Activated CD4-positive, alpha-beta T cell treated with anti-CD3 and anti-CD28 coated beads, Interleukin-2, amount 50 U/mL, for 16 hours (primary cell): ENCODE results near the gene MDM2.
A peak's percentile ranks its signal among the peaks of the same experiment; 100 is the strongest.

Experiments used
- DNase-seq: peaks from one replicate; pipeline ENCODE4 v3.0.0-alpha.2; 2020

The MDM2 gene

DNA sequence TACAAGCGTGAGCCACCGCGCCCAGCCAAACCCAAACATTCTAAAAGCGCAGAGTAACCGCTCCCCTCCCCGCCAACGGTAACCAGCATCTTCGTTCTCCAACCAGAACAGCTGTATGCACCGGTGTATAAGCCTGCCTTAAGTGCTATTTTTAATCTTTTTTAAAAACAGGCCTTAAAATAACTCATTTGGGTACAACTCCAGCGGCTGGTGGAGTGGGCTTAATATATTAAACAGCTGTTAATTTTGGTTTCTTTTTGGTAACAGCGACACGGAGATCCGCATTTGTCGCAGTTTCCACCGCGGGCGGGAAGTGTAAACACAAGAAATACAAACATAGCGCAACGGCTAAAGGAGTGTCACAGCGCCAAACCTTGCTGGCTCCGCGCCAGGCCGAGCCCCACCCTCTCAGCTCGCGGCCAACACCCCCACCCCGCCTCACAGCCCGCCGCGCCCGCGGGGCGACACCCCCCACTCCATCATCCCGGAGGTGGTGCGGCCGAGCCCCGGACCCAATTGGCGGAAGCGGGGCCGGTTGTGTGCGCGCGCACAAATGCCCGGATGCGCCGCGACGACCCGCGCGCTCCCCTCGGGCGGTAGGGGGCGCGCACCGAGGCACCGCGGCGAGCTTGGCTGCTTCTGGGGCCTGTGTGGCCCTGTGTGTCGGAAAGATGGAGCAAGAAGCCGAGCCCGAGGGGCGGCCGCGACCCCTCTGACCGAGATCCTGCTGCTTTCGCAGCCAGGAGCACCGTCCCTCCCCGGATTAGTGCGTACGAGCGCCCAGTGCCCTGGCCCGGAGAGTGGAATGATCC lies at the start of gene MDM2:
TSS of gene MDM2 (plus strand) at position 602 of the 812 bp plus-strand sequence. CDS start 301 bp downstream, outside the sequence.
- DNase-seq, result peak; percentile 98

DNA sequence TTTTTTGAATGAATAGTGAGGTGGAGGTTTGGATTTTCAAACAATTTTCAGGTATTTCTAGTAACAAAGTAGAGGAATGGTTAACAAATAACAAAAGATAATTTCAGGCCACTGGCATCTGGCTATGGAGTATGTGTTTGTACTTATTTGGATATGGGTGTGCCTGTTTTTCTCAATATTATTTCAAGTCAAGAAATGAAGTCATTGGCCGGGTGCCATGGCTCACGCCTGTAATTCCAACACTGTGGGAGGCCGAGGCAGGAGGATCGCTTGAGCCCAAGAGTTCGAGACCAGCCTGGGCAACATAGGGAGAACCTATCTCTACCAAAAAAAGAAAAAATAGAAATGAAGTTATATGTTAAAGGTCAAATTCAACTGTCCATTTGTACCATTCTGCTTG lies 48.1 kb upstream of the MDM2 start:
- DNase-seq, result no peak

DNA sequence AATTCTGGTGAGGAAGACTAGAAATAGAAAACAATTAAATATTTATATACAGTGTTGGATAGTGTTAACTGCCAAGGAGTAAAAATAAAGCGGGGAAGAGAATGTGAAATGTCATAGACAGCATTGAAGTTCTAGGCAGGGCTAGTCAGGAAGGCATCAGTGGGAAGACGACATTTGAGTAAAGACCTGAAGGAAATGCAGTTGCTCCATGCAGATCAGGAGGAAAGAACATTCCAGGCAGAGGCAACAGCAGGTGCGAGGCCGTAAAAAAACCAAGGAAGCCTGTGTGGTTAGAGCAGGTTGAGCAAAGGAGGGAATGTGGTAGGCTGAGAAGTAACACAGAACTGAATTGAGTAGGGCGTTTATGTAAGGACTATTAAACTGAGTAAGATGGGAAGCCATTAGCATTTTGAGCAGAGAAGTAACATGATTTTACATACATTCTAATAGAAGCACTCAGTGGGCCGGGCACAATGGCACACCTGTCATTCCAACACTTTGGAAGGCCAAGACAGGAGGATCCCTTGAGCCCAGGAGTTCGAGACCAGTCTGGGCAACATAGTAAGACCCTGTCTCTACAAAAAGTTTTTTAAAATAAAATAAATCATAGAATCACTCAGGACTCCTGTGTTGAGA lies 47.1 kb upstream of the MDM2 start:
- no peak for DNase-seq

DNA sequence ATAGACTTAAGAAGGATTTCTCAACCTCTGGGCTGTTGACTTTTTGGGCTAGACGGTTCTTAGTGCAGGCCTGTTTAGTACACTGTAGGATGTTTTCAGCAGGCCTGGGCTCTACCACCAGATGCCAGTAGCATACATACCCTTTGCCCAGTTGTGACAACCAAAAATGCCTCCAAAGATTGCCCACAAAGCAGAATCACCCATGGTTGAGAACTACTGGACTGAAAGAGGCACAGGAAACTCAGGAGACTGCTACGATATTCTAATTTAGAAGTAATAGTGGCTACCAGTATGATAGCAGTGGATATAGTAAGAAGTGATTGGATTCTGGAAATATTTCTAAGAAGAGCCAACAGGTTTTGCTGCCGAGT lies 46.5 kb upstream of the MDM2 start:
- no peak for DNase-seq

DNA sequence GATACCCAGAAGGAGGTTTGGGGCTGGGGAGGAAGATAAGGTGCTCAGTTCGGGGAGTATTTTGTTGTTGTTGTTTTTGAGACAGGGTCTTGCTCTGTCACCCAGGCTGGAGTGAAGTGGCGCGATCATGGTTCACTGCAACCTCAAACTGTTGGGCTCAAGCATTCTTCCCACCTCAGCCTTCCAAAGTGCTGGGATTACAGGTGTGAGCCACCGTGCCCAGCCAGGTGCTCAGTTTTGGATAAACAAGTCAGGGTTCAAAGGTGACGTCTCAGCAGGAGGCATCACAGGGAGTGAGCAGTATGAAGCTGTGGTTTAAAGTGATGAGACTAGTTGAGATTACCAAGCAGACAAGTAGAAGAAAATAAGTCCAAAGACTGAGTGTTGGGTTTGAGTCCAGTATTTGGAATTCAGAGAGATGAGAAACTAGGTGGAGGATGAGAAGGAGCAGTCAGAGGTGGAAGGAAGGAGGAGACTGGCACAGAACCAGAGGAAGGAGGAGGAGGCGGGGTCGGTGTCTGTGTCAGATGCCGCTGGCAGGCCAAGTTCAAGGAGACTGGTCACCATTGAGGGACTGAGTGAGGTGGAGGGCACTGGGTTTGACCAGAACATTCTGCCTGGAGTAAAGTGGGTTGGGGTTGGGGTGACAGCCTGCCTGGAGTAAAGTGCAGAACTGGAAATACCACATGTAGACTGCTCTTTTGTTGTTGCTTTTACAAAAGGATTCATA lies 45.9 kb upstream of the MDM2 start:
- no peak for DNase-seq

DNA sequence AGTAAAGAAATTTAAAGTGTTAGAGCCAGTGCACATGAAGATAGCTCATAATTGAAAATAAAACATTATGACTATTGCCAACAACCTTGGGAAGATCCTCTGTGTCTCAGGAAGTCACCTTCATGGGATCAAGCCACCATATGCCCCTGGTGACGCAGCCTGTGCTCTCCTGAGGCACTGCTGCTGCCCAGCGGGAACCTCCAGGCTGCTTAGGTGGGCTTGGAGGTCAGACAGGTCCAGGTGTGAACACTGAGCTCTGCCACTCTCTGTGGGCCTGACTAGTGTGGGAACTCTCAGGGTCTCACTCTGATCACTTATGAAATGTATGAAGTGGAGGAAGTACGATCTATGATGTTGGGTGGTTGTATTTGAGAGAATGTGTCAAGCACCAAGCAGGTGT lies 45.3 kb upstream of the MDM2 start:
- no peak for DNase-seq

DNA sequence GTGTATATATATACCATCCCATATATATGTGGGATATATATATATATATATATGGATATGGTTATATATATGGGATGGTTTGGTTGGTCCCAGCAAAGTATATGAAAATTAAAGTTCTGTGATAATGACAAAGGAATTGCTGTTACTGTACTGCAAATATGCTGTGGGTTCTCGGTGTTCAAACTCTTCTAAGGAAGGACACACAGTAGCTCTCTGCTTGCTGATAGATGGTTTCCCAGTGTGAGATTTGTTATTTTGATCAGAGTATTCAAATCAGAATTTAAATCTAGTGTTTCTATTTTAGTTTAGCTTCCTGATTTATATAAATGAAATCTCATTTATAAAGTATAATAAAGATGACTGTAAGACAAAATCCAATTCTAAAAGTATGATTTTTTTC lies 42.3 kb upstream of the MDM2 start:
- DNase-seq, result no peak

DNA sequence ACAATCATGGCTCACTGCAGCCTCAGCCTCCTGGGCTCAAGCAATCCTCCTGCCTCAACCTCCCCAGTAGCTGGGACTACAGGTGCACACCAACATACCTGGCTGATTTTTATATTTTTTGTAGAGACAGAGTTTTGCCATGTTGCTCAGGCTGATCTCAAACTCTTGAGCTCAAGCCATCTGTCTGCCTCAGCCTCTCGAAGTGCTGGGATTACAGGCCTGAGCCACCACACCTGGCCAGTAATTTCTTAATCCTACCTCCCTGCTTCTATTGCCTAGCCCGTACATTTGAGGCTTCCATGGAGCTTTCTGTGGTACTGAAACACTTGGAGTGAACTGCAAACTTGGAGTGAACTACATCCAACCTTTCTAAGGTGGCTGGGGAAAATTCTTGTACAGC lies 41.3 kb upstream of the MDM2 start:
- no peak for DNase-seq

DNA sequence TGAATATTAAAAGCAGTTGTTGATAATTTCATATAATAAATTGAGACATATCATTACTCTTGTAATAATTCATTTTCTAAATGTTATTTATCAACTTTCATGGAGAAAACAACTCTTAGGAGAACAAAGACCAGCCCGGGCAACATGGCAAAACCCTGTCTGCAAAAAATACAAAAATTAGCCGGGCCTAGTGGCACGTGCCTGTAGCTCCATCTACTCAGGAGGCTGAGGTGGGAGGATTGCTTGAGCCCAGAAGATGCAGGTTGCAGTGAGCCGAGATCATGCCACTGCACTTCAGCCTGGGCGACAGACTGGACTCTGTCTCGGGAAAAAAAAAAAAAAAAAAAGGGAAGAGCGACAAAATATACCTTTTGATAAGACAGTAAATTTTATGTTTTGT lies 40.8 kb upstream of the MDM2 start:
- no peak for DNase-seq

DNA sequence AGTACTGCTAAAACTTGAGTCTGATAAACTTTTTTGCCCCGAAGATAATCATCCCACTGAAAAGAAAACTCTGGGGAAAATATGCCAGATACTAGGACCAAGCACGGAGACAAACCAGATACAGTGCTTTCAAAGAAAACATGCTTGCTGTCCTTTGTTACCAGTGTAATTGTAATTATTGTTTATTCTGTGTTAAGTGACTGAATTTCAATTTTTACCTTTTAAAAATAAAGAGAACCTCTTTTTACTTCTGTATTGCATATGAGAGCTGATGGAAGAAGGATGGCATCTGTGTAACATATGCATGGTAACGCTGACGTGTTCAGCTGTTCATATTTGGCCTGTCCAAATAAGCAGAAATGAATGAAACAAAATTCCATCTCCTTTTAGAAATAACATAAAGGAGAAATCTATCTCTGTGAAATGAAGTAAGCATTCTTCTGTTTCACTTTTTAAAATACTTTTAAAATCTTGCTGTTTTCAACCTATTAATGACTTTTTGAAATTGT lies 39.5 kb upstream of the MDM2 start:
- DNase-seq, result no peak

DNA sequence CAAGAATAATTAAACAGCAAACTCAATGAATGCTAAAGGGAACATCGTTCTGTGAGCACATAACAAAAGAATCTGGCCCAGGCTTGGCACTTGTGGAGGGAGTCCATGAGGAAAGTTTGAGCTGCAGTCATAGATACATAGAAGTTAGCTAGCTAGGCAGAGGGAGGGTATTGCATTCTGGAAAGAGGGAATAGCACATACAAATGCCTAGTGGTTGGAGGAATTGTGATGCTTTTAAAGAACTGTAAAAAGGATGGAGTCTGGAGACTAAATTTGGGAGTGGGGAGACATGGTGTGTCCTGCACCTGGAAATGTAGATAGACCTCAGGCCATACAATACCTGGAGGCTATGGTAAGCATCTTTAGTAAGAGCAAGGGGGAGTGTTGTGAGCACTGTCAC lies 38.0 kb upstream of the MDM2 start:
- no peak for DNase-seq

DNA sequence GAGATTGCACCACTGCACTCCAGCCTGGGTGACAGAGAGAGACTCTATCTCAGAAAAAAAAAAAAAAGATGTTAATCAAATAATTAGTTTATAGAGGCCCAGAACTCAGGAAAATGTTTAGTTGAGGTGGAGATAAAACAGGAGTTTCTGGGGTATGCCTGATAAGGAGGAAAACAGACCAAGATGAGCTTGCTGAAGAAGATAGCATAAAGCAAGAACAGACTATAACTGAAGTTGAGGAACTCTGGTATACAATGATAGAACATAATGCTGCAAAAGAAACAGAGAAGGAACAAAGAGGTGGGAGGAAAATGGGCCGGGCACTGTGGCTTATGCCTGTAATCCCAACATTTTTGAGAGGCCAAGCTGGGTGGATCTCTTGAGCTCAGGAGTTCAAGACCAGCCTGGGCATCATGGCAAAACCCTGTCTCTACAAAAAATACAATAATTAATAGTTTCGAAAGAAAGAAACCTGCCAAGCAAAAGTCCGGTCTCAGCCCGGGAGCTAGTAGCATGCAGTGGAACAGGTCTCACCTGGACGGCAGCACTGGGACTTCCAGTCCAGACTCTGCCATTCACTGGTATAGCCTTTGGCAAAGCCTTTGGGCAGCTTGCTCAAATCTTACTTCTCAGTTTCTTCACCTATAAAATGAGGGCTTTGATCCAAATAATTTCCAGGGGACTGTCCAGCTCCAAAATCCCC lies 36.6 kb upstream of the MDM2 start:
- DNase-seq, result no peak

DNA sequence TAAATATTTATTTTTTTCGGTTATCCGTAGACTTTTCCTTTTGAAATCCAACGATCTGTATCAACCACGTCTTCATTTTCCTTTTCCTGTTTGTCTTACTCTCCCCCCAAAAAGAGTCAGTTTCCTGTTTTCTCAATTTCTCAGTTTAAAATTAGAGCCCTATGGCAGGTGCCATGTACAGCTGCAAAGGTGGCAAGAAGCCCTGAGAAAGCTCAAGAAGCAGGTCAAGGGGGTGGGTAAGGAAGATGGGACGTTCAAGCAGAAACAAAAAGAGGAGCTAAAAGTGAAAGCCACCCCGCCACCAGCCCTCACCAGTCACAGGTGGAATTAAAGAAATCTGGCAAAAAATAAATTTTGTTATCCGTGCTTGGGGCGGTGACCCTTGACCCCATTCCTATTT lies 35.3 kb upstream of the MDM2 start:
- DNase-seq, result no peak

DNA sequence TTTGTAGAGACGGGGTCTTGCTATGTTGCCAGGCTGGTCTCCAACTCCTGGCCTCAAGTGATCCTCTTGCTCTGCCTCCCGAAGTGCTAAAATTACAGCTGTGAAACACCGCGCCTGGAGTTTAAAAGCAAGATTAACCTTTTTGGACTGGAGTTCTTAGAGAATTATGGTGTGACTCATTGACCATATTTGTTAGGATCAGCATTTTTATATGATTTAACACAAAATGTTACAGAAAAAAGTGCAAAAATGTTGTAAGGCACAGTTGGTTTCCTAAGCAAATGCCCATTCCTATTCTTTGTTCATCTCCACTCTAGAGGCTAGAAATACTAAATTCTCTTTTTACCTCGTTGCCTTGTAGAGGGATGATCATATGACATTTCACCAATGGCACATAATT lies 34.4 kb upstream of the MDM2 start:
- DNase-seq, result no peak

DNA sequence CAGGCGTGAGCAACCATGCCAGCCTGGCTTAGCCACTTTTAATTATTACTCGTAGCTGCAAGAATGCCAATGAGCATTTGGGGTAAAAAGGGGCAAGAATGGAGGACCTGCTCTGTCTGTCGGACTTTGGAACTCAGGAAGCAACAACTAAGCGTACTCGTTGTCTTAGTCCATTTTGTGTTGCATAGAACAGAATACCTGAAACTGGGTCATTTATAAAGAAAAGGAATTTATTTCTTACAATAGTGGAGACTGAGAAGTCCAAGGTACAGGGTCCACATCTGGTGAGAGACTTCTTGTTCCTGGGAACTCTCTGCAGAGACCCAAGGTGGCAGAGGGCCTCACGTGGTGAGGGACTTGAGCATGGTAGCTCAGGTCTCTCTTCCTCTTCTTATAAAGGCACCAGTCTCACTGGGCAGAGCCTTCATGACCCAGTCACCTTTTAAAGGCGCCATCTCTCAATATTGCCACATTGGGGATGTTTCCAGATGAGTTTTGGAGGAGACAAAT lies 32.8 kb upstream of the MDM2 start:
- DNase-seq, result no peak

DNA sequence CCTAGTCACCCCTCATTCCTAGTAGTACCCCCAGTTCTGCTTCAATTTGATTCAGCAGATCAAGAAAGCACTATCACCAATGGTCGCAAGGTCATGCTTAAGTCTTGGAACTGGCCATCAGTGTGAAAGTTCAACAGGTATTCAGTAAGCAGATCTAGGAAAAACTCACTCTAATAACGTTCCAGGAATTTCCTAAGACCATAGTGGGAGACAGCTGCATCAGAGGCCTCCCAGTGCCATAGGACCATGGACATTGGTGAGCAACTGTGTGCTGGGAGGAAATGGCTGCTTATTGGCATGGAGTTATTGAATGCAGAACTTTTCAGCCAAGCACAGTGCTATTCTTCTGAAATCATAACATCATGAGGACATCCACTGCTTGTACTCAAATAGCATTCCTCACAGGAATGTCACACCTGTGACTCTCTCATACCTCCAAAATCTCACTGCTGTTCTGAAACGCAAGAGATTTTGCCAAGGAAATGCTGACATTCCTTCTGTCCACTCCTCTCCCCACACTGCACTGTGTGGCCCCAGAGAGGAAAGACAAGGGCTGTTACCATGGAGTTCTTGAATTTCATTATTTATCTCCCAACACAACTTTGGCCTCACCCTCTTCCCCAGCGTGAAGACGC lies 30.9 kb upstream of the MDM2 start:
- no peak for DNase-seq

DNA sequence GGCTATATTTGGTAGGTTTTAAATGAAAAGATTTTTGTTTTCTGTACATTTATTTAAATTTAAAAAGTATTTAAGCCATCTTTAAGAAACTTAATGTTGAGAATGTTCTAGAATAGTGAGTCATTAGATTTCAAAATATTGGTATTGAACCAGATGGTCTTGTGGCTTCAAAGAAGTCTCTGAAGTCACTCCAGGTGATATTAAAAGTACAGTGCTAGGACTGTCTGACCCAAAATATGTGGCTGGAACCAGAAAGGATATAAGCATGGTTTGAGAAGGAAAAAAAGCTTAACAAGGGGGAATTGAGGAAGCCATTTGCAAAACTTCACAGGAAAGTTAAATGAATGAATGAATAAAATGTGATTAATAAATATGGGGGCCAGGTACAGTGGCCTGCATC lies 28.7 kb upstream of the MDM2 start:
- DNase-seq, result no peak

DNA sequence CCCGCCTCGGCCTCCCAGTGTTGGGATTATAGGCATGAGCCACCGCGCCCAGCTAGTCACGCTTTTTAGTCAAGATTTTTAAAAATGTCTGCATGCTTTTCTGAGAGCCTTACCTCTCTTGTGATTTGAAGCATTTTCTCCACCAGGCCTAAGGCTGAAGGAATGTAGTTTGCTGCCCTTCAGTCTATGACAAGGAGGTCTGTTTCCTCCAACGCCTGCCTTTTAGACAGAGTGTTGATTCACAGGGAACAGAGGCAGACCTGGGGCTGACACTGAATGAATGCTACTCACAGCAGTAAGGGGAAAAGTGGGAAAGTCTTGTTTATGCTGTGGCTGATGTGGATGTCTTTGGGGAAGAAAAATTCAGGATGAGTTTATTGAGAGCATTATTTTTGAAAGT lies 27.2 kb upstream of the MDM2 start:
- DNase-seq, result no peak

DNA sequence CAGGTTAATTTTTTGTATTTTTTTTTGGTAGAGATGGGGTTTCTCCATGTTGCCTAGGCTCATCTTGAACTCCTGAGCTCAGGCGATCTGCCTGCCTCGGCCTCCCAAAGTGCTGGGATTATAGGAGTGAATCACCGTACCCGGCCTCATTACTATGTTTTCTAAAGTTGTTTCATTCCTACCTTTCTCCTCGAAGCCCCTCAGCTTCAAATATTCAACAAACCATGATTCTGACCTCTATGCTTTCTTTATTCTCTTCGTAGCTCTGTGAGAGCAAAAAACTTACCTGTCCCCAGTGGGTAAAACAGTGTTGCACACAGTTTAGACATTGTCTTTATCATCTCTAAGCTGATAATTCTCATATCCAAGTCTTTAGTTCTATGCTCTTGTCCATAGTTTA lies 26.2 kb upstream of the MDM2 start:
- no peak for DNase-seq

DNA sequence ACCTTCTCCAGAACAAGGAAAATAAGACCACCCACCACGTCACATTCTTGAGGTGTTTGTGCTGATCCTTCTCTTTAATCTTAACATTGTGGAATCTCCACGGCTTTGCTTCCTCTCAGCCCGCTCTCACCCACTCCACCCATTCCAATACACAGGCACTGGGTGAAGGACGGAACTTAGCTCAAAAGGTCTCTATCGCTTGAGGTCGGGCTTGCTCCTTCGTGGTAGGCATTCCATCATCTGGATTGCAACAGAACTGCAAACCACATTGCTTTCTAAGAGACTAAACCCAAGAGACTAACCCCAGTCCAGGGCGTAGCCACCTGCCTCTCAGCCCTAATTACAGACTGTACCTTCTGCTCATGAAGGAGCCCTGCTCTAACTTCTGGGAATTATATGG lies 24.0 kb upstream of the MDM2 start:
- DNase-seq, result no peak

DNA sequence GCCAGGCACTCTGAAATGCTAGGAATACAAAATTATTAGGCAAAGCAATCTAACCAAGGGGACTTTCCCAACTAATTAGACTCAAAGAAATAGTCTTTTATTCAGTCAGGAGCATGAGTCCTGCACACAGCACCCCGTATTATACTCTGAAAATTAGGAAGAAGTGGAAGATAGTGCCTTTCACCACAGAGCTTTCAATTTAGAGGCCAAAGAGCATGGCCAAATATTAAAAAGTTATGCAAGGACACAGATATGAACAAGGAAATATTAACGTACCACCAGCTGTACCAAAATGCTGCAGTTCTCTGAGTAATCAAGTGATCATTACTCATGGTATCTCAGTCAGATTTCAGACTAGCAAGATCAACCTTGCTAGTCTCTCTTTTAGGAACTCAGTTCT lies 22.6 kb upstream of the MDM2 start:
- DNase-seq, result no peak

DNA sequence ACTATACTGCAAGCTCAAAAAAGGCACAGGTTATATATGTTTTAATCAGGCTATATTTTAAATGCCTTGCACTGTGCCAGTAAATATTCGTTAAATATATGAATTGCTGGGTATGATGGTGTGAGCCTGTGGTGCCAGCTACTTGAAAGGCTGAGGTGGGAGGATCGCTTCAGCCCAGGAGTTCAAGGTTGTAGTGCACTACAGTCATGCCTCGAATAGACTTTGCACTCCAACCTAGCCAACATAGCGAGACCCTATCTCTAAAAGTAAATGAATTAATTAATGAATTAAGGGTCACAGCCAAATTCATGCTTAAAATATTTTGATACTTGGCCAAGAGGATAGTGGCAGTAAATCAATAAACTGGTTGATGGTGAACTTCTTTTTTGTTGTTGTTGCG lies 22.2 kb upstream of the MDM2 start:
- no peak for DNase-seq

DNA sequence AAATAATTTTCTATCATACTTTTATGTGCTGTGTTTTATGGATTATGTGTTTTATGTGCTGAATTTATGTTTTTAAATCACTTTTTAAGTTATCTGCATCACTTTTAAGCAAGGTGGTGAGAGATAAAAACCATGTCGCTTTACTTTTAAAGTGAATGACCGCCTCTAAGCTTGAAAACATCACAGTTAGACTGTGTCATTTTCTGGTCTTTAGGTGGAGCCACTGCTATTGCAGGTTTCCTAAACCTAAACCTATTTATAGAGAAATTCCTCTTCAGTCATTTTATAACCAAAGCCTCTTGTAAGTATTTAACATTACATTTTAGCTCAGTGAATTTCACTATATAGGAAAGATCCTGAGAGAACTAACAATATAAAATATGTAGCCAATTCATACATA lies 21.0 kb upstream of the MDM2 start:
- DNase-seq, result no peak
